ENCODE results near the gene DNAAF3.

The DNAAF3 gene

GRCh38 chr19:55114566-55115145 is 51.8 kb downstream of the DNAAF3 start:
- DNase-seq (ENCODE audit: extremely low spot score) = no peak
- TF ChIP-seq CTCF (IDR thresholded peaks at IDR 0.05; ENCODE audit: control extremely low read depth, extremely low read depth, low read depth, missing control alignments) = no peak
- CTCF ChIA-PET = no interaction called here
- POLR2A ChIA-PET = no interaction called here

GRCh38 chr19:55113570-55114039 is 52.8 kb downstream of the DNAAF3 start:
- ChIA-PET POLR2A (interaction anchor here (0.9 kb wide), 1 partner anchor 29 kb away, joined by 3 read pairs; no protein-coding TSS in a partner anchor), CTCF (interaction anchor here (1.5 kb wide), 1 partner anchor 20 kb away, joined by 4 read pairs; no protein-coding TSS in a partner anchor)
- TF ChIP-seq CTCF (IDR thresholded peaks at IDR 0.05; ENCODE audit: control extremely low read depth, extremely low read depth, low read depth, missing control alignments) = no peak
- DNase-seq (ENCODE audit: extremely low spot score) = no peak

GRCh38 chr19:55112777-55113569 is 53.4 kb downstream of the DNAAF3 start:
- ChIA-PET CTCF (interaction anchor here (1.5 kb wide), 1 partner anchor 20 kb away, joined by 4 read pairs; no protein-coding TSS in a partner anchor), POLR2A (interaction anchor here (0.9 kb wide), 1 partner anchor 28 kb away, joined by 3 read pairs; no protein-coding TSS in a partner anchor)
- DNase-seq (ENCODE audit: extremely low spot score) = no peak
- peak; percentile 20 for TF ChIP-seq CTCF (IDR thresholded peaks at IDR 0.05; ENCODE audit: control extremely low read depth, extremely low read depth, low read depth, missing control alignments)

GRCh38 chr19:55112246-55112776 is 54.1 kb downstream of the DNAAF3 start:
- ChIA-PET POLR2A (no interaction called here), CTCF (interaction anchor here (1.5 kb wide), 2 partner anchors 21 to 23 kb away, joined by 4 to 10 read pairs; no protein-coding TSS in a partner anchor)
- TF ChIP-seq CTCF (IDR thresholded peaks at IDR 0.05; ENCODE audit: control extremely low read depth, extremely low read depth, low read depth, missing control alignments) = no peak
- no peak for DNase-seq (ENCODE audit: extremely low spot score)

- POLR2A ChIA-PET = interaction anchor here (0.6 kb wide), 1 partner anchor 93 kb away, joined by 6 read pairs; no protein-coding TSS in a partner anchor
- CTCF ChIA-PET = interaction anchor here (1.5 kb wide), 1 partner anchor 22 kb away, joined by 10 read pairs; no protein-coding TSS in a partner anchor
- no peak for DNase-seq (ENCODE audit: extremely low spot score)
- no peak for TF ChIP-seq CTCF (IDR thresholded peaks at IDR 0.05; ENCODE audit: control extremely low read depth, extremely low read depth, low read depth, missing control alignments)
Observed at GRCh38 chr19:55111238-55111831, 55.1 kb downstream of the DNAAF3 start.

Data from GM10248 (cell line).